Stimulated activated CD8-positive, alpha-beta memory T cell treated with anti-CD3 and anti-CD28 coated beads, Interleukin-15, amount 100 ng/mL, for 24 hours (primary cell): ENCODE data around the gene RHOD.

Source experiments
- DNase-seq: peaks from one replicate; pipeline ENCODE4 v3.0.0-alpha.2; 2020; ENCODE audit warnings: low read depth

RHOD gene, protein sequence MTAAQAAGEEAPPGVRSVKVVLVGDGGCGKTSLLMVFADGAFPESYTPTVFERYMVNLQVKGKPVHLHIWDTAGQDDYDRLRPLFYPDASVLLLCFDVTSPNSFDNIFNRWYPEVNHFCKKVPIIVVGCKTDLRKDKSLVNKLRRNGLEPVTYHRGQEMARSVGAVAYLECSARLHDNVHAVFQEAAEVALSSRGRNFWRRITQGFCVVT

GRCh38 chr11:67056267-67057204 is at the start of gene RHOD:
RHOD (plus strand) TSS chr11:67056847; CDS start chr11:67056903, 56 bp downstream.
- DNase-seq = peak; percentile 10

GRCh38 chr11:67007126-67007525 is 49.5 kb upstream of the RHOD start:
- DNase-seq = no peak

DNA sequence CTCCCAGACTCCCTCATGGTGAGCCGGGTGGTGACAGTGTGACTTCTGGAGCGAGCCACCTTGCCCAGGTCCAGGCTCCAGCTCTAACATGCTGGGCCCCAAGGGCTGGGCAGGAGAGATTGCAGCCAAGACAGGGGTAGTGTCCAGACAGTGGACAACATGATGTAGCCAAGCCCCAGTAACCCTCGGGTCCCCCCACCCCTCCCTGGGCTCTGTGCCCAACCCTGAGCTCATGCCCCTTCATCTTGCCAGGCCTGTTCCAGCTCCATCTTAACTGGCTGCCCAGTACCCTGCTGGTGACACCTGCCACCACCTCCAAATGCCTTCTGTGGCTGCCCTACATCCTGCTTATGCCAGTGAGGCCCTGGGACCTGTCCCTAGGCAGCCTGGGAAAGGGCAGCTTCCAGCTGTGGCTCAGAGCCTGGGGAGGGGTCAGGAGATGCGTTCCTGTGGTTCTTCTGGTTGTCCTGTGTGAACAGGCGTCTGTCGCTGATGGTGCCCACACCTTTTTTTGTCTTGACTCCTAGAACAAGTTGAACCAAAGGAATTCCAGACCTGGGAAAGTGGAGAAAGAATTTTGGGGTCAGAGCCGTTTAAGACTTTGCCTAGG is 46.2 kb upstream of the RHOD start:
- no peak for DNase-seq

GRCh38 chr11:67013511-67014045 is 43.1 kb upstream of the RHOD start:
- DNase-seq = no peak

DNA sequence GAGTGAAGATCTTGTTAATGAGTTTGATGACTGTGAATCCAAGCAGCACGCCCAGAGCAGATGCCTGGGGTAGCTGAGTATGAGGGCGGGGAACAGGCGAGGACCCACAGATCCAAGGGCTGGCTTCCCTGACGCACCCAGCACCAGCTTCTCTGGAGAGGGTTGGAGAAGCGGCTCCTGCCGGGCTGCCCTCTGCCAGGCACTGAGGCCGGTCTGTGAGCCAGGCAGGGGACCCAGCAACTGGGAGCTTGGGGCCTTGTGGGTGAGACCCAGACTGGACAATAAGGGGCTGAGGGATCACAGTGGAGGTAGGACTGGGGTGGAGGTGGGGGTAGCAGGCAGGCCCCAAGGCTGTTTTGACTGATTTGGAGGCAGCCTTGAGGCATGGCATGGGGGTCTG is 42.3 kb upstream of the RHOD start:
- no peak for DNase-seq

DNA sequence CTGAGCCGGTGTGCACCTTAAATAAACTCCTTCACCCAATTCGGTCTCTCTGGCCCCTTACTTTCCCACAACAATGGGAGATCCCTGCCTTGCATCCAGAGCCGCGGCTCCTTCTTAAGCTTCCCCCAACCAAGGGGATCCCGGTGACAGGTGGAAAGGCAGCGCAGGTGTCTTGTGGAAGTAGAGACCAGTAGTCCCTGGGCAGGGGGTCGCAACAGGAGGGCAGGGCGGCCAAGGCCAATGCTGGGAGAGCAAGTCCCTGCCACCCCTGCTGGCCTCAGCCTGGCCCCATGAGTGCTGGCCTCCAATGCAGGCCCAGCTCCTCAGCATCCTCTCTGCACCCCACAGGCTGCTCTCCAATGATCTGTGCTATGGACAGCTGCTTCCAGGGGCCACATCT is 41.6 kb upstream of the RHOD start:
- no peak for DNase-seq

GRCh38 chr11:67016550-67016949 is 40.1 kb upstream of the RHOD start:
- no peak for DNase-seq

- DNase-seq = no peak
Observed at GRCh38 chr11:67020949-67021348, 35.7 kb upstream of the RHOD start.

GRCh38 chr11:67022341-67022933 is 34.2 kb upstream of the RHOD start:
- no peak for DNase-seq

DNA sequence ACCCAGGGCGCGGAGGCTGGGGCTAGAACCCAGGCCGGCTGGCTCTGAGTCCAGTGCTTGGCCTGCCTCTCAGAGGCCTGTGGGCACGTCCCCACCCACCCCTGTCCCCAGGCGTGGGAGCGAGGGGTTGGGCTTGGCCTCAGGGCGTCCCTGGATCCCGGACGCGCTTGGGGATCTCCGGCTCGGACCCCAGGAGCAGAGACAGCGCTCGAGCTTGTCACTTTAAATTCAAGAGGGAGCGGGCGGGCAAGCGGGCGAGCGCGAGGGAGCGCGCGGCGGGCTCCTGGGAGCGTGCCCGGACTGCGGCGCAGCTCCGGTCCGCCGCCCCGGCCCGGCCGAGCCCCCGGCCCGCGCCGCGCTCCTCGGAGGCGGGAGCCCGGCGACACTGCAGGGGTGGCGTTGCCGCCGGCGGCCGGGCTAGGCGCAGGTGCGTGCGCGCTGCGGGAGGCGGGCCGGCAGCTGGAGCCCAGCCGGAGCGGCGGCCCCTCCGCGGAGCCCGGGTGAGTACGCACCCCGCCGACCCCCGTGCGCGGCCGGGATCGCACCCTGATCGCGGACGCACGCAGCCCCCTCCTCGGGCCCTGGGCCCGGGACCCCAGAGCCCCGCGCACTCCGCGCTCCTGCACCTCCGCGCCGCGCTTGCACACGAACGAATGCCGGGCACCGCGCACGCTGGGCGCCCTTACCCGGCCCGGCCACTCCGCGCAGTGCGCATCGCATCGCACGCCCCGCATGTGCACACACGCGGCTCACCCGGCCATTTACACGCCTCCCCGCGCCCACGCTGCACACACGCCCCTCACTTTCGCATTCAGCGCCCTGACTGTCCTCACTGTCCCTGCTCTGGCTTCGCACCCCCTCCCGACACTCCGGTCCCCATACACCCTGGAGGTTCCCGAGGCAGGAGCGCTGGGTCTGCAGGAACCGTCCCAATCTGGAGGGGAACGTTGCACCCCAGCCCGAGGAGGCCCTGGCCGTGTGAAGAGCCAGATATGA is 33.4 kb upstream of the RHOD start, which contains the start of gene SYT12:
SYT12 (plus strand) TSS at position 174 of the 996 bp plus-strand sequence. CDS start 7,011 bp downstream, outside the sequence.
- no peak for DNase-seq

DNA sequence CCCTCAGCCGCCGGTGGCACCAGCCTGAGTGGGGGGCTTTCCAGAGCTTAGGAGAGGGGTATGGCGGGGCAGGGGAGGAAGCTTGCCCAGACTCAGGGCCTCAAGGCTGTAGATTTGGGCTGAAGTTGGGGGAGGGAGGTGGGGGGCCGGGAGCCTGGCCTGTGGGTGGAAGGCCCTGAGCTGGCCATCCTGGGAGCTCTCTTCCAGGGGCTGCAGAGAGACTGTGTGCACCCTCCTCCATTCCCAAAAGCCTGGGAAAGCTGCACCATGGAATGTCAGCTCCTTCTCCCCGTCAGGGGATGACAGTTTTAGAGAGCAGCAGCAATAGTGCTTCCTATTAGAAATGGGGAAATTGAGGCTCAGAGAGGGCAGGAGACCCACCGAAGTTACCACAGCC is 32.7 kb upstream of the RHOD start:
- no peak for DNase-seq

GRCh38 chr11:67024410-67024809 is 32.2 kb upstream of the RHOD start:
- no peak for DNase-seq

DNA sequence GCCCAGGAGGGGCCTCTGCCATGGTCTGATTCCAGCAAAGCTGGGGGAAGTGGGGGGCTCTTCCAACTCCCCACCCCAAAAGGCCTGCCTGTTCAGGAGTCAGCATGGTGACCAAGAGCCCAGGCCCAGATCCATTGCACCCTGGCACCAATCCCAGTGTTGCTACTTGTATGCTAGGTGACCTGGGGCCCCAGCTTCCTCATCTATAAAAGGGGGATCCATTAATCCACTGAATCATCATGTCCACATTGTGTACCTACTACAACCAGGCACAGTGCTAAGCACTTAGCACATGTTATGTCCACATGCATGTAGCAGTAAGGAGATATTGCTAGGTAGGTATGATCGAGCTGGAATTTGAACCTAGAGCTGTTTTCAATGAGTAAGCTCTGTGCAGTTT is 31.7 kb upstream of the RHOD start:
- DNase-seq = no peak

DNA sequence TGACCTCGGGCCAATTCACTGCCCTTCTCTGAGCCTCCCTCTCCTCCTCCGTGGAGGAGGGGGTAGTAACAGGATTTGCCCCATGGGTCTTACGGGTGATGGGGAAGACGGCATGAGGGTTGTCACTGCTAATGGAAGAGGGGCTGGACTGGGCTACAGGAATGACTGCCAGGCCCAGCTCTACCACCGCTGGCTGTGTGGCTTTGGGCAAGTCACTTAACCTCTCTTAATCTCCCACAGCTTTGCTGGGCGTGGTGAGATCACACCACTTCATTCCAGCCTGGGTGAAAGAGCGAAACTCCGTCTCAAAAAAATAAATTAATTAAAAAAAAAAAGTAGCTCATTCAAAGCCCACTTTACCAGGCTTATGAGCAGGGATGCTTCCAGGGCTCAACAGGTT is 30.9 kb upstream of the RHOD start:
- DNase-seq = no peak

DNA sequence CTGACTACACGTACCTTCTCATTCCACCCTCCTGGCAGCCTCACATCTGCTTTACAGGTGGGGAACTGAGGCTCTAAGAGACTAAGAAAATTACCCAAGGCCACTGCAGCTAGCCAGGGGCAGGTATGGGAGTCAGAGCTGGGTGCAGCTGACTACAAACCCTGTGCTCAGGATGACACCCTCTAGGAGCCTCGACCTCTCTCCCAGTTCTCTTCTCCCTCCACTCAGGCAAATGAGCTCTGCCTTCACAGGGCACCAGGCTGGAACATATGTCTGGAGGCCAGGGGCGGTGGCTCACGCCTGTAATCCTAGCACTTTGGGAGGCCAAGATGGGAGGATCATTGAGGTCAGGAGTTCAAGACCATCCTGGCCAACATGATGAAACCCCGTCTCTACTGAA is 29.7 kb upstream of the RHOD start:
- no peak for DNase-seq

GRCh38 chr11:67027483-67027930 is 29.1 kb upstream of the RHOD start:
- no peak for DNase-seq

- no peak for DNase-seq
Observed at GRCh38 chr11:67027943-67028542, 28.6 kb upstream of the RHOD start.

DNA sequence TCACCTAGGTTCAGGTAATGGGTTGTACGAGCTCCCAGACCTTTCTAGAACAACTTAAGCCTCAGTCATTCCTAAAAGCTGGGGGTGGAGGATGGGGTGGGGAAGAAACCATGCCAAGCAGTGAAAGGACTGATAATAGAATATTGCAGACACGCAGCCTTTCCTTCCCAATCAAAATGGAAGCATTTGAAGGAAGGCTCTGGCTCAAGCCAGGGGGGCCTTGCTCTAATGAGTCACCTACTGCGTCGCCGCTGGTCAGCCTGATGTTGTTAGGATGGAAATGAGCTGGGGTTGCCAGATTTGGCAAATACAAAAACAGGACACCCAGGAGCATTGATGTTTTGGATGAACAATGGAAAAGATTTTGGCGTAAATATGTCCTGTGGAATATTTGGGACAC is 27.5 kb upstream of the RHOD start:
- no peak for DNase-seq

- DNase-seq = no peak
Observed at GRCh38 chr11:67030976-67031375, 25.7 kb upstream of the RHOD start.

DNA sequence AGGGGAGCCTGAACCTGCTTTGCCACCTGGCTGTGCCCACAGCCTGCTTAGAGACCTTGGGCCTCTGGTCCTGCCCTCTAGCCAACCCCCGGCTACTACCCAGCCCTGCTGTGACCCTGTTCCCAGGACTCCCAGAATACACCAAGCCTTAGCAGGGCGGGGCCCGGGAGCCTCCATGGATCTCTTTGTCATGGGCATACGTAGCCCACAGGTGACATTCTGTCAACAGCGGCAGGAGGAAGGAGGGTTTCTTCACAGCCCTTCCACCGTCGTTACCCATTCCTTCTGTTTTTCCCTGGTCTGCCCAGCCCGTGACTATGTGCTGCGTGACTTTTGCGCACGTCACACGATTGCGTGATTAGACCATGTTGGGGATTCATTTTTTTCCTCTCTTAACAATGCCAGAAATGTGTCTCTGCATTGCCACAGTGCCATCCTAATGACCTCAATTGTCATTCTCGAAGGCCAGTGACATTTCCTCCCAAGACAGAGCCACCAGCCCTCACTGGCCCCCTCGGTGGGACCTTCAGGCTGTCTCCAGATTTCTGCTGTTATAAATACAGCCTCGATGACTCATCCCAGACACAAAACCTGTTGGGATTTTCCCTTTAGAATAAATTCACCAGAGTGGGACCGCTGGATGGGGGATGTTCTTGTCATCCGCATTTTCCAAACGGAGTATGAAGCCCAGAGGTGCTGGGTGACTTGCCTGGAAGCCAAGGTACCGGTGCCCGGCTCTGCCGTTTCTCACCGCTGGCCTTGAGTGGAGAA is 24.7 kb upstream of the RHOD start:
- no peak for DNase-seq
